ENCODE results near the gene CHST10.

DNA sequence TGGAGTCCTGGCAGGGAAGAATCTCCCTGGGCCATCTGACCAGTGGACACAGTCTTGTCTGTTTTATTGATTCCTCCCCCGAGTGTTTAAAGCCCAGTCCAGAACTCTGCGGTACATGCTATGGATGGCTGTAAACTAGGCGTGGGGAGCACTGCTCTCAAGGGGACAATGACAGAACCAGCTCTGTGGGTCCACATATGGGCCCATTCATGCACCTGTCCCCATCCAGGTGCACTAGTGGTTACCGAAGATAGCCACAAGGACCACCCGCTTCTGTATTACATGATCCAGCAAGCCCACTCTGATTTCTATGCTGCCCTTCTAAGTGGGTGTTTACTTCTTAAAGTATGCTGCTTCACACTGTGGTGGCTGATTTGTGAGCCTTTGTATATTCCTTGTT, 21.0 kb downstream of the CHST10 start:
- TF ChIP-seq, protein P1, sequence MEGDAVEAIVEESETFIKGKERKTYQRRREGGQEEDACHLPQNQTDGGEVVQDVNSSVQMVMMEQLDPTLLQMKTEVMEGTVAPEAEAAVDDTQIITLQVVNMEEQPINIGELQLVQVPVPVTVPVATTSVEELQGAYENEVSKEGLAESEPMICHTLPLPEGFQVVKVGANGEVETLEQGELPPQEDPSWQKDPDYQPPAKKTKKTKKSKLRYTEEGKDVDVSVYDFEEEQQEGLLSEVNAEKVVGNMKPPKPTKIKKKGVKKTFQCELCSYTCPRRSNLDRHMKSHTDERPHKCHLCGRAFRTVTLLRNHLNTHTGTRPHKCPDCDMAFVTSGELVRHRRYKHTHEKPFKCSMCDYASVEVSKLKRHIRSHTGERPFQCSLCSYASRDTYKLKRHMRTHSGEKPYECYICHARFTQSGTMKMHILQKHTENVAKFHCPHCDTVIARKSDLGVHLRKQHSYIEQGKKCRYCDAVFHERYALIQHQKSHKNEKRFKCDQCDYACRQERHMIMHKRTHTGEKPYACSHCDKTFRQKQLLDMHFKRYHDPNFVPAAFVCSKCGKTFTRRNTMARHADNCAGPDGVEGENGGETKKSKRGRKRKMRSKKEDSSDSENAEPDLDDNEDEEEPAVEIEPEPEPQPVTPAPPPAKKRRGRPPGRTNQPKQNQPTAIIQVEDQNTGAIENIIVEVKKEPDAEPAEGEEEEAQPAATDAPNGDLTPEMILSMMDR (IDR thresholded peaks at IDR 0.05): no peak
- TF ChIP-seq EP300 (IDR thresholded peaks at IDR 0.05): no peak
- no peak for TF ChIP-seq POLR2A (IDR thresholded peaks at IDR 0.05)
